AG09319 (cell line): ENCODE measurements around the gene SLC25A48.
A peak's percentile ranks its signal among the peaks of the same experiment; 100 is the strongest.

Source experiments
- DNase-seq: peaks from one replicate; pipeline ENCODE4 v3.0.0-alpha.2; 2010; ENCODE audit warnings: low read depth; ENCODE audit errors: extremely low read depth
- TF ChIP-seq, protein P1 (sequence below): IDR thresholded peaks from 2 replicates; pipeline ENCODE4 v1.5.1; 2011; ENCODE audit warnings: low read depth, mild to moderate bottlenecking, inconsistent platforms, low read length, moderate library complexity

SLC25A48 gene

DNA sequence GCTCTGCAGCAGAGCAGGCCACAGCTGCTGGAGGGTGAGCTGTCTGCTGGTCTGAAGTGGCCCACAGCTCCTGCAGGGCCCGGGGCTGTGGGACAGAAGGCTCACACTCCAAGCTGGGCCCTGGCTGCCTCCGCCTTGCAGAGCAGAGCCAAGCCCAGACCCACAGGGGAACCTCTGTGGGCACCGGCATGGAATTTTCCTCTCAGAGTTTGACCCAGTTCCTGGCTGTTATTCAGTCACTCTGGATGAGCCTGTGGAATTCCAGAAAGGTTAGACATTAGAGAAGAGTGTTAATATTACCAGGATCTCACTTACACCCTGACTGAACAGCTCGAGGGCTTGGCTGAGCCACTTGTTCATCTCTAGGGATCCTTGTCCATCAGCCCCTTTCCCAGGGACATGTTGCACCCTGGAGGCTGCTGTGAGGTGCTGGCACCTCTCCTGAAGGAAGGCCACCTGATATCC is 43.7 kb downstream of the SLC25A48 start:
- DNase-seq = no peak
- TF ChIP-seq, protein P1, sequence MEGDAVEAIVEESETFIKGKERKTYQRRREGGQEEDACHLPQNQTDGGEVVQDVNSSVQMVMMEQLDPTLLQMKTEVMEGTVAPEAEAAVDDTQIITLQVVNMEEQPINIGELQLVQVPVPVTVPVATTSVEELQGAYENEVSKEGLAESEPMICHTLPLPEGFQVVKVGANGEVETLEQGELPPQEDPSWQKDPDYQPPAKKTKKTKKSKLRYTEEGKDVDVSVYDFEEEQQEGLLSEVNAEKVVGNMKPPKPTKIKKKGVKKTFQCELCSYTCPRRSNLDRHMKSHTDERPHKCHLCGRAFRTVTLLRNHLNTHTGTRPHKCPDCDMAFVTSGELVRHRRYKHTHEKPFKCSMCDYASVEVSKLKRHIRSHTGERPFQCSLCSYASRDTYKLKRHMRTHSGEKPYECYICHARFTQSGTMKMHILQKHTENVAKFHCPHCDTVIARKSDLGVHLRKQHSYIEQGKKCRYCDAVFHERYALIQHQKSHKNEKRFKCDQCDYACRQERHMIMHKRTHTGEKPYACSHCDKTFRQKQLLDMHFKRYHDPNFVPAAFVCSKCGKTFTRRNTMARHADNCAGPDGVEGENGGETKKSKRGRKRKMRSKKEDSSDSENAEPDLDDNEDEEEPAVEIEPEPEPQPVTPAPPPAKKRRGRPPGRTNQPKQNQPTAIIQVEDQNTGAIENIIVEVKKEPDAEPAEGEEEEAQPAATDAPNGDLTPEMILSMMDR = no peak

DNA sequence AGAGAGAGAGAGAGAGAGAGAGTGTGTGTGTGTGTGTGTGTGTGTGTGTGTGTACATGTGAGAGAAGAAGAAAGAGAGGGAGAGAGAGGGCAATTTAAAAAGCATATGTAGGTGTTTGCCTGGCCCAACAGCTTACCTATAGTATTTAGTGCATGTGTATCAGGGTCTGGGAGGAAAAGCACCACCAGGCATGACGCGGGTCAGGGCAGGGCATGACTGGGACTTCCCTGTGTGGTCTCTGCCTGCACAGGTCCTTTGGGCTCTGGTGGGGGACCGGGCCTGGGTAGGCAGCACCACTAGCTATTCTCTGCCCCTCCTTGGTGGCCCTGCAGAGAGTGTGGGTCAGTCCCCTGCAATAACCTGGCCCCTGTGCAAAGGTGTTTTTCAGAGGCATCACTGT is 45.1 kb downstream of the SLC25A48 start:
- TF ChIP-seq, protein P1 = no peak
- DNase-seq = no peak

DNA sequence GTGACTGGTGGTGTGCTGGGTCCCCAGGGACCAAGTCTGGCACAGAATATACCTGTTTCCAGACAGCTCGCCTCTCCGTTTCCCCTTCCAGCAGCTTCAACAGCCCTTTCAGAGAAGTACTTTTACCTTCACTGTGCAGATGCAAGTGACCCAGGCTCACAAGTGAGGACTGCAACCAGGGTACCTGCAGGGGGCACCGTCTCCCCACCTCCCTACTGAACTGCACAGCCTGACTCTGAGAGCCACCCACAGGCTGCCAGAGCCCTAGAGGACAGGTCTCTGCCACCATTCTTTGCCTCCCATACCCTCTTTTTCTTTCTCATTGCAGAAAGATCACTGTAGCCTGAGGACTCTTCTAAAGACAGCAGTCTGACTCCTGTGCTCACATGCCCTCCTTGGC is 45.8 kb downstream of the SLC25A48 start:
- TF ChIP-seq, protein P1 = peak; percentile 23
- DNase-seq = no peak

DNA sequence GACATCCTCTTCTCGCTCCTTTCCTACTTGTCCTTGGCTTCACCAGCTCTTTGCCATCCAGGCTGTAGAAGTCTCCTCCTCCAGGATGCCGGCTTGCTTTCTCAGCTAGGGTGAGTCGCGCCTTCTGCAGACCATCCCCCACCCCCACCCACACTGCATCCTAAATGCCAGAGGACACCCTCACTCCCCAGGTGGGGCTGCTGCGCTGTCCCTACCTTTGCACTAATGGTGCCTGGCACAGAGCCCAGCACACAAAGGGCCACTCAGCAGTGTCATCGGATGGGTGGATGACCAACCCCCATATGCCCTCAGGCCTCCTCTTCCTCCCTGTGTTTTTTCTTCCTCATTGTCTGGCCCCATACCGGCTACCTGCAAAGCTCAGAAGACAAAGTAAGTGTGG is 46.3 kb downstream of the SLC25A48 start:
- no peak for DNase-seq
- TF ChIP-seq, protein P1 = no peak

DNA sequence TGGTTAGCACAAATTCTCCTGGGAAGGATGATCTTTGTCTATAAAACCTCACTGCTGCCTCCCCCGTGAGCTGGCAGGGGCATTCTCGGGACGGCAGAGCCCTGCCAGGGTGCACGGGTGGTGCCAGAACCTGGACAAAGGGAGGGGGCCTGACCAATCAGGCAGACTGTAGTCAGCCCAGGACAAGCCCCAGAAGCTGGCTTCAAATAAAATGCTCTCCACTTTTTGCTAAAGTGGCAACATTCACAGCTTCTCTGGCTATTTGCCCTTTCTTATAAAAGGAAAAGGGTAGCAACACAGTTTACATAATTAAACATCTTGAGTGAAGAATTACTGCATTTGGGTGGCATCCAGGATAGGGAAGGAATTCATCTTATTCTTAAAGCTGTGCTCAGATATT is 46.8 kb downstream of the SLC25A48 start:
- no peak for DNase-seq
- TF ChIP-seq, protein P1 = no peak

DNA sequence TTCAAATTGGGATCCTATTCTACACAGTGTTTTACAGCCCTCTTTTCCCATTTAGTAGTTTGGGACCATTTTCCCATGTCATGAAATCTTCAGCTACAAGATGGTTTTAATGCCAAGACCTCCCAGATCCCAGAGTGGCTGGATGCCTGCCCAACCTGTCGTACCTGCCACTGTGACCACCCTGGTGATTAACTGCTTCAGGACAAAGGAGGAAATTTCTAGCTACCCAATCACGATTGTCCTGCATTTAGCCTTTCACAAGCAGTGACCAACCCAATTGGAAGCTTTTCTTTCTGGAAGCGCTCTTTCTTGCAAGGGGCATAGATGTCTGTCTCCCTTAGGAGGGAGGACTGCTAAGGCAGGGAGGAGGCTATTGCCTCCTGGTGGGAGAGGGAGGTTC is 47.4 kb downstream of the SLC25A48 start:
- TF ChIP-seq, protein P1 = no peak
- DNase-seq = no peak

DNA sequence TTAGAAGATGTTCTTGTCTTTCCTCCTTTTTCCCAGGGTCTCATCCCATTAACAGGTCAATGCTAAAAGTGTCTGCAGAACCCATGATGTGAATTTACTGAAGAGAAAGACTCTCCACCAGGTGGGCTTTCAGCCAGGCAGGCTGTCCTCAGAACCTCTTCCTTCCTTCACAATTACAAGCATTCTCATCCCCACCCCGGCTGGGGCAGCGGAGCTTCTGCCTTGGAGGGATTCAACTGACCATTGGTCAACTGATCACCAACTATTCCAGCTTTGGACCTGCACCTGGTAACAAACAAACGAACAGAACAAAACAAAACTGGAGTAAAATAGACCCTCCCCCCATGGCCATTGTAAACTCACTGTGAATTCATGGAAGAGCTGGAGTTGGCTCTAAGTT is 48.6 kb downstream of the SLC25A48 start:
- DNase-seq = no peak
- TF ChIP-seq, protein P1 = no peak
